ENCODE data around the gene FANCG.

The FANCG gene

GRCh38 chr9:35026671-35027070 lies 53.1 kb downstream of the FANCG start (continued):
- no peak for TF ChIP-seq PBX3 (CRISPR knock-in tag; IDR thresholded peaks at IDR 0.05)
- no peak for TF ChIP-seq ZNF335 (tag by site-specific recombination; conservative IDR thresholded peaks at IDR 0.05)
- no peak for TF ChIP-seq ZNF404 (tag by site-specific recombination; IDR thresholded peaks at IDR 0.05)

Measured in HEK293 (cell line).